ENCODE data around the gene HSPA2. TPM values are rescaled to one million over a fixed set of nuclear protein-coding genes. Genes with fewer than 3 reads are reported as not detected.

The HSPA2 gene
- total and polyA plus RNA-seq, 2 of the 13 experiments (the other 11 are each of a cell fraction or from before 2014, with no cell fraction given), result 0.15 to 0.27 TPM

DNA sequence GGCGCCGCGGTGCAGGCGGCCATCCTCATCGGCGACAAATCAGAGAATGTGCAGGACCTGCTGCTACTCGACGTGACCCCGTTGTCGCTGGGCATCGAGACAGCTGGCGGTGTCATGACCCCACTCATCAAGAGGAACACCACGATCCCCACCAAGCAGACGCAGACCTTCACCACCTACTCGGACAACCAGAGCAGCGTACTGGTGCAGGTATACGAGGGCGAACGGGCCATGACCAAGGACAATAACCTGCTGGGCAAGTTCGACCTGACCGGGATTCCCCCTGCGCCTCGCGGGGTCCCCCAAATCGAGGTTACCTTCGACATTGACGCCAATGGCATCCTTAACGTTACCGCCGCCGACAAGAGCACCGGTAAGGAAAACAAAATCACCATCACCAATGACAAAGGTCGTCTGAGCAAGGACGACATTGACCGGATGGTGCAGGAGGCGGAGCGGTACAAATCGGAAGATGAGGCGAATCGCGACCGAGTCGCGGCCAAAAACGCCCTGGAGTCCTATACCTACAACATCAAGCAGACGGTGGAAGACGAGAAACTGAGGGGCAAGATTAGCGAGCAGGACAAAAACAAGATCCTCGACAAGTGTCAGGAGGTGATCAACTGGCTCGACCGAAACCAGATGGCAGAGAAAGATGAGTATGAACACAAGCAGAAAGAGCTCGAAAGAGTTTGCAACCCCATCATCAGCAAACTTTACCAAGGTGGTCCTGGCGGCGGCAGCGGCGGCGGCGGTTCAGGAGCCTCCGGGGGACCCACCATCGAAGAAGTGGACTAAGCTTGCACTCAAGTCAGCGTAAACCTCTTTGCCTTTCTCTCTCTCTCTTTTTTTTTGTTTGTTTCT, 1.7 kb downstream of the HSPA2 start:
- no TSS peak for BruUV-seq (replicated peaks)

More for the DNA sequence above, 1.7 kb downstream of the HSPA2 start:
- WGBS (ENCODE audit: low lambda C conversion rate), result 93% methylated on average over 55 of the region's 61 CpGs
- H3K9me3 ChIP-seq (ENCODE audit: low read length), result no peaks in the 10 kb centered on the region
- no peak overlapping the region for H3K4me3 ChIP-seq (replicated peaks in 1 of 3; ENCODE audit: insufficient read depth in 1 of 3, low read depth in 2 of 3, low read length in 3 of 3)
- no peaks in the 10 kb centered on the region for H3K27me3 ChIP-seq (ENCODE audit: control insufficient read depth in 1 of 2, insufficient read depth in 2 of 2, low read length in 2 of 2)
- ATAC-seq (no peak), FAIRE-seq (no peak), DNase-seq (ENCODE audit: low spot score) (no peak)
- POLR2A ChIA-PET, result no interaction called here
- in situ Hi-C loops (cut with HindIII; ENCODE audit: extremely low pct_ligation_motif_present, low pct_unique_long_range_greater_than_20kb), result loop anchor here (5.0 kb wide), 1 partner anchor 95 kb away; no protein-coding TSS in a partner anchor
- CTCF ChIA-PET (ENCODE audit: low intra/inter-chr PET ratio, low total read pairs), result no interaction called here
- no peaks in the 10 kb centered on the region for H3K36me3 ChIP-seq (replicated peaks in 1 of 2; ENCODE audit: control insufficient read depth in 1 of 2, insufficient read depth in 2 of 2, low read length in 2 of 2)
- no peaks in the 10 kb centered on the region for H3K79me2 ChIP-seq (ENCODE audit: insufficient read depth, low read length)
- intact Hi-C loops (cut with micrococcal nuclease; ENCODE audit: unreplicated experiment), result no loop called here
- TF ChIP-seq DNMT1 (CRISPR knock-in tag; IDR thresholded peaks at IDR 0.05), result no peak
- no peak for TF ChIP-seq NCOA1 (CRISPR knock-in tag; IDR thresholded peaks at IDR 0.05)
- TF ChIP-seq ZNF720 (CRISPR knock-in tag; IDR thresholded peaks at IDR 0.05), result no peak
- TF ChIP-seq, protein P1, sequence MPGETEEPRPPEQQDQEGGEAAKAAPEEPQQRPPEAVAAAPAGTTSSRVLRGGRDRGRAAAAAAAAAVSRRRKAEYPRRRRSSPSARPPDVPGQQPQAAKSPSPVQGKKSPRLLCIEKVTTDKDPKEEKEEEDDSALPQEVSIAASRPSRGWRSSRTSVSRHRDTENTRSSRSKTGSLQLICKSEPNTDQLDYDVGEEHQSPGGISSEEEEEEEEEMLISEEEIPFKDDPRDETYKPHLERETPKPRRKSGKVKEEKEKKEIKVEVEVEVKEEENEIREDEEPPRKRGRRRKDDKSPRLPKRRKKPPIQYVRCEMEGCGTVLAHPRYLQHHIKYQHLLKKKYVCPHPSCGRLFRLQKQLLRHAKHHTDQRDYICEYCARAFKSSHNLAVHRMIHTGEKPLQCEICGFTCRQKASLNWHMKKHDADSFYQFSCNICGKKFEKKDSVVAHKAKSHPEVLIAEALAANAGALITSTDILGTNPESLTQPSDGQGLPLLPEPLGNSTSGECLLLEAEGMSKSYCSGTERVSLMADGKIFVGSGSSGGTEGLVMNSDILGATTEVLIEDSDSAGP (CRISPR knock-in tag; IDR thresholded peaks at IDR 0.05; ENCODE audit: borderline replicate concordance), result no peak
- TF ChIP-seq NRL (CRISPR knock-in tag; IDR thresholded peaks at IDR 0.05; ENCODE audit: borderline replicate concordance), result no peak
- no peak for TF ChIP-seq JARID2 (CRISPR knock-in tag; IDR thresholded peaks at IDR 0.05; ENCODE audit: insufficient replicate concordance)
- TF ChIP-seq ZNF615 (CRISPR knock-in tag; IDR thresholded peaks at IDR 0.05; ENCODE audit: borderline replicate concordance), result no peak
- TF ChIP-seq CAMTA2 (CRISPR knock-in tag; IDR thresholded peaks at IDR 0.05; ENCODE audit: borderline replicate concordance), result no peak
- no peak for TF ChIP-seq ZNF343 (CRISPR knock-in tag; IDR thresholded peaks at IDR 0.05)
- TF ChIP-seq PCBP2 (optimal IDR thresholded peaks at IDR 0.05; ENCODE audit: low read depth, low read length, poor library complexity, severe bottlenecking), result no peak
- TF ChIP-seq RXRB (CRISPR knock-in tag; IDR thresholded peaks at IDR 0.05; ENCODE audit: borderline replicate concordance), result no peak
- H3K9ac ChIP-seq (ENCODE audit: insufficient read depth, low read depth, low read length), result no peak overlapping the region
- H3K27ac ChIP-seq (ENCODE audit: extremely low read length, insufficient read depth, low read length), result no peak overlapping the region
- H3K4me1 ChIP-seq (ENCODE audit: insufficient read depth, low read length), result peaks cover 8% of the 10 kb centered on the region
- no peak overlapping the region for H2AFZ ChIP-seq (ENCODE audit: low read length)
- no peak overlapping the region for H3K4me2 ChIP-seq (ENCODE audit: low read depth, low read length)
- no peaks in the 10 kb centered on the region for H4K20me1 ChIP-seq (ENCODE audit: insufficient read depth, low read length)
